Amniotic stem cell (primary cell): ENCODE measurements around the gene DUS2.
"Not testable (repeated sequence)": the region's sequence is repeated elsewhere in the genome, so short reads cannot be mapped to it uniquely, and the experiment has no call there.

Source experiments
- DNase-seq: peaks from one replicate; lab custom pipeline; 2025; lab: John Stamatoyannopoulos, UW

DUS2 gene

DNA sequence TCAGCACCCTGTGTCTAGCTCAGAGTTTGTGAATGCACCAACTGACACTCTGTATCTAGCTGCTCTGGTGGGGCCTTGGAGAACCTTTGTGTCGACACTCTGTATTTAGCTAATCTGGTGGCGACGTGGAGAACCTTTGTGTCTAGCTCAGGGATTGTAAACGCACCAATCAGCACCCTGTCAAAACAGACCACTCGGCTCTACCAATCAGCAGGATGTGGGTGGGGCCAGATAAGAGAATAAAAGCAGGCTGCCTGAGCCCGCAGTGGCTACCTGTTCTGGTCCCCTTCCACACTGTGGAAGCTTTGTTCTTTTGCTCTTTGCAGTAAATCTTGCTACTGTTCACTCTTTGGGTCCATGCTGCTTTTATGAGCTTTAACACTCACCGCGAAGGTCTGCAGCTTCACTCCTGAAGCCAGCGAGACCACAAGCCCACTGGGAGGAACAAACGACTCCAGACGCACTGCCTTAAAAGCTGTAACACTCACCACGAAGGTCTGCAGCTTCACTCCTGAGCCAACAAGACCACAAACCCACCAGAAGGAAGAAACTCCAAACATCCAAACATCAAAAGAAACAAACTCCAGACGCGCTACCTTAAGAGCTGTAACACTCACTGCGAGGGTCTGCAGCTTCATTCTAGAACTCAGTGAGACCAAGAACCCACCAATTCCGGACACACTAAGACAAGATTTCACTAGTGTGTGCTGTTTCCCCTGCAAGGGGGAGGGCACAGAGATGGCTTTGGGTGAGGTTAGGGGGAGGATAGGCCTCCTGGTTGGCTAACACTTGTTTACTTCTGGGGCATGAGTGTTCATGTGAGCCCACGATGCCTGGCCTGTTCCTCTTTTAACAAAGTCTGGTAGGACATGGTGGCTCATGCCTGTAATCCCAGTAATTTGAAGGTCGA, 24.1 kb upstream of the DUS2 start, which contains the start of gene DPEP2:
TSS of gene DPEP2 (minus strand) at position 706 of the 910 bp plus-strand sequence. CDS start 6,272 bp downstream, outside the sequence.
- not testable (repeated sequence) for DNase-seq

DNA sequence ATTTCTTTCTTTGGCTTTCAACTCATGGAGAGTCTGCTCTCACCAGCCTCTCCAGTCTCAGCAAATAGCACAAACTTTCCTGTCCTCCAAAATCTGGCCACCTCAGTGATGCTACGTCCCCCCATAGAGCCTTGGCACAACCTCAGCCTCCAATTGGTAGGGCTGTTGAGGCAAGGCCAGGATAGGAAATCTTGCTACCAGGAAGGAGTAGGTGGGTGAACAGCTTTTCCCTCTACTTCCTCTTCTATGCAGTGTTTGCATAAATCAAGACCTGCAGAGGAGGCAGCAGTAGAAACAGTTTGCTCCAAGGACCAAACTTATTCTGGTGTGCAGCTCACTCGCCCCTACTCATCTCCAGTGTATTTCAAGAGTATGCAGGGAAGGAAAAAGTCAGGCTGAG, 23.1 kb upstream of the DUS2 start:
- DNase-seq, result no peak

- no peak for DNase-seq
Measured at GRCh38 chr16:68000450-68000849, 22.6 kb upstream of the DUS2 start.

- DNase-seq, result no peak
Measured at GRCh38 chr16:68003031-68003430, 20.1 kb upstream of the DUS2 start.

DNA sequence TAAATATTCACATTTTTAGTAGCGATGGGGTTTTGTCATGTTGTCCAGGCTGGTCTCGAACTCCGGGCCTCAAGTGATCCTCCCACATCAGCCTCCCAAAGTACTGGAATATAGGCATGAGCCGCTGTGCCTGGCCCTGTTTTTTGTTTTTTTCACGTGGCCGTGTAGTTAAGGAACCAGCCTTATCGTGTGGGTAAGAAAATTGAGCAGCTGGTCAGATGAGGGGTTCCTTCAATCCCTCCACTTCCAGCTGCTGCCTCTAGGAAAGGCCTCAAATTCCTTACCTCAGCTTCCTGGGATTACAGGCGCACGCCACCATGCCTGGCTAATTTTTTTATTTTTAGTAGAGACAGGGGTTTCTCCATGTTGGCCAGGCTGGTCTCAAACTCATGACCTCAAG, 17.9 kb upstream of the DUS2 start:
- no peak for DNase-seq

GRCh38 chr16:68005786-68006286, 17.2 kb upstream of the DUS2 start:
- DNase-seq, result no peak

GRCh38 chr16:68009157-68009735, 13.8 kb upstream of the DUS2 start:
- no peak for DNase-seq

DNA sequence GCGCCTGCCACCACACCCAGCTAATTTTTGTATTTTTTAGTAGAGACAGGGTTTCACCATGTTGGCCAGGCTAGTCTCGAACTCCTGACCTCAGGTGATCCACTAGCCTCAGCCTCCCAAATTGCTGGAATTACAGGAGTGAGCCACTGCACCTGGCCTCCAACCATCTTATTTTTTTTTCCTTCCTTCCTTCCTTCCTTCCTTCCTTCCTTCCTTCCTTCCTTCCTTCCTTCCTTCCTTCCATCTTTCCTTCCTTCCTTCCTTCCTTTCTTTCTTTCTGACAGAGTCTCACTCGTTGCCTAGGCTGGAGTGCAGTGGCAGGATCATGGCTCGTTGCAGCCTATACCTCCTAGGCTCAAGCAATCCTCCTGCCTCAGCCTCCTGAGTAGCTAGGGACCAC, 13.2 kb upstream of the DUS2 start:
- not testable (repeated sequence) for DNase-seq

DNA sequence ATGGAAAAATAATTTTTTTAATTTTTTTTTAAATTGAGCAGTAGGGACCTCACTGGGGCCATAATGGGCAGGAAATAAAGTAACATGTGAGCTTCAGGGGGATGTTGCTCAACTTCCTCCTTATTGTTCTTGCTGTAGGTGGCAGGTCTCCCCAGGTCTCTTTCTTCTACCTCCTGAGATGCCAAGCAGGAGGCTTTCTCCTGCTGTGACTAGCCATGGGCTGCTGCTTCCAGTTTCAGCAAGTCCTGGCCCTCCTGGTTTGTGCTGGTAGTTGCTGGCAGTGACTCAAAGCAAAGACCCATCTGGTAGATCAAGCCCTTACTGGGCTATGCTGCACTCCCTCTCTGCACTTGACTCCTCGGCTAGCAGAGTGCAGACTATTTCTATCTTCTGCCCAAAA, 9.6 kb upstream of the DUS2 start:
- no peak for DNase-seq

GRCh38 chr16:68015681-68016080, 7.4 kb upstream of the DUS2 start, which contains the start of gene DPEP2NB:
DPEP2NB (minus strand) TSS chr16:68015911; CDS start chr16:68015770, 141 bp downstream.
- no peak for DNase-seq

- no peak for DNase-seq
Measured at GRCh38 chr16:68019167-68019680, 3.9 kb upstream of the DUS2 start.

DNA sequence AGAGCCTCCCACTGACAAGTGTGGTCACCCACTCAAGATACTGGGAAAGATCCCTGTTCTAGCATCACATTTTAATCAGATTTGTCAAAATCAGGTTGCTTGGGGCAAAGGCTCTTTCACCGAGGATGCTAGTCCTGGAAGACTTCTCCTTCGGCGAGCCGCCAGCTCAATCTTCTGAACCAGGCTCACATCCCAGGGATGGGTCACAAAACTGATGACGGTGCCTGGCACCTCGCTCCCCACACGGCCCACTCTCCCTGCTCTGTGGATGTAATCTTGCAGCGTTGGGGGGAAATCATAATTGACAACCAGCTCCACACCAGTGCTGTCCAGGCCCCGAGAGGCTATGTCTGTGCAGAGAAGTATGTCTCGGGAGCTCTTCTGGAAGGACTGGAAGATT, 1.6 kb upstream of the DUS2 start:
- no peak for DNase-seq

GRCh38 chr16:68022278-68022727, 781 bp upstream of the DUS2 start:
- DNase-seq, result no peak

GRCh38 chr16:68028996-68029395, 5.9 kb downstream of the DUS2 start:
- DNase-seq, result no peak

DNA sequence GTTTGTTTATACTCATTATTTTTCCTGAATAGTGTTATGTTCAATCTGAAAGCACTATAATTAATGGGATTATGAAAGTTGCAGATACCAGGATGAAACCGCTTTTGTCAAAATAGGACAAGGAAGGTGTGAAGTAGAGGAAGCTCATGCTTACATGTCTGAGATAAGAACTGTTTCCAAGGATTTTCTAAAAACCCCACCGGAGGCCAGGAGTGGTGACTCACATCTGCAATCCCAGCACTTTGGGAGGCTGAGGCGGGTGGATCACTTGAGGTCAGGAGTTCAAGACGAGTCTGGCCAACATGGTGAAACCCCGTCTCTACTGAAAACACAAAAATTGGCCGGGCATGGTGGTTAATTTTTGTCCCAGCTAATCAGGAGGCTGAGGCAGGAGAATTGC, 7.0 kb downstream of the DUS2 start:
- not testable (repeated sequence) for DNase-seq

DNA sequence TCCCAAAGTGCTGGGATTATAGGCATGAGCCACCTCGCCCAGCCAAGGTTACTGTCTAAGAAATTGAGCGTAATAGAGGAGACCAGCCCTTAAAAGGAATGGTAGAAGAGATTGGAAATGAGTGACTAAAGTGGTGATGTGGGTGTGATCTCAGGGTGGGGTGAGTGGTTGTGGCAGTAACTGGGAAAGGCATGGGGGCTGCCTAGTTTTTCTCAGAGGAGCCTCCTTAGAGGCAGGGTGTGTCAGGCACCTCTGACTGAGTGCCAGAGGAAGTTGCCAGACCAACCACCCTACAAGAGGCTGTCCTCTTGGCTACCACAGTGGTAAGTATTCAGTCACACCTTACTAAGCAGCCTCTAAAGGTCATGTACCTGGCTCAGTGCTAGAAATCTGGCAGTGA, 8.9 kb downstream of the DUS2 start:
- DNase-seq, result no peak

DNA sequence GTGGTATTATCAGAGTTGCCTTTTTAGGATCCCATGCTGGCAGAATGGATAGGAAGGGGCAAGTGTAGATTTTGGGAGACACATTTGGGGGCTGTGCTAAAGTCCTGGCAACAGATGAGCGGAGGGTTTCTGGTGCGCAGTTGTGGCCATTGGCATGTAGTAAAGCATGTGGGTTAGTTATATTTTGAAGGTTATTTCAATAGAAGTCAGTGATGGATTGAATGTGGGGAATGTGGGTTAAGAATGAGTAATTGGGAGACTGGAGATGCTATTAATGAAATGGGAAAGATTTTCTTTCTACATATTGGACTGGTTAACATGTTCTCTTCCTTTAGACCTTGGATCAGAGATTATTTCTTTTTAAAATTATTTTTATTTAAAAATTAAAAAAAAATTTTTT, 10.0 kb downstream of the DUS2 start:
- DNase-seq, result no peak

DNA sequence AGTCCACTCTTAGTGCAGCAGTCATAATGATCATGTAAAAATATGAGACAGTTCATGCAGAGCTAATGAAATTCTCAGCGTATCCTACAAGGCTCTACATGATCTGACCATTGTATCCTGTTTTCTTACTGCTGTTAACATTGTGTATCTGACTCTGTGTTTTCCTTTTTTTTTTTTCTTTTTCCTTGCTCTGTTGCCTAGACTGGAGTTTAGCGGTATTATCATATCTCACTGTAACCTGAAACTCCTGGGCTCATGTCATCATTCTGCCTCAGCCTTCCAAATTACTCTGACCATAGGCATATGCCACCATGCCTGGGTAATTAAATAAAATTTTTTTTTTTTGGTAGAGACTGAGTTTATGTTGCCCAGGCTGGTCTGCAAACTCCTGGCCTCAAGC, 12.1 kb downstream of the DUS2 start:
- DNase-seq, result no peak

DNA sequence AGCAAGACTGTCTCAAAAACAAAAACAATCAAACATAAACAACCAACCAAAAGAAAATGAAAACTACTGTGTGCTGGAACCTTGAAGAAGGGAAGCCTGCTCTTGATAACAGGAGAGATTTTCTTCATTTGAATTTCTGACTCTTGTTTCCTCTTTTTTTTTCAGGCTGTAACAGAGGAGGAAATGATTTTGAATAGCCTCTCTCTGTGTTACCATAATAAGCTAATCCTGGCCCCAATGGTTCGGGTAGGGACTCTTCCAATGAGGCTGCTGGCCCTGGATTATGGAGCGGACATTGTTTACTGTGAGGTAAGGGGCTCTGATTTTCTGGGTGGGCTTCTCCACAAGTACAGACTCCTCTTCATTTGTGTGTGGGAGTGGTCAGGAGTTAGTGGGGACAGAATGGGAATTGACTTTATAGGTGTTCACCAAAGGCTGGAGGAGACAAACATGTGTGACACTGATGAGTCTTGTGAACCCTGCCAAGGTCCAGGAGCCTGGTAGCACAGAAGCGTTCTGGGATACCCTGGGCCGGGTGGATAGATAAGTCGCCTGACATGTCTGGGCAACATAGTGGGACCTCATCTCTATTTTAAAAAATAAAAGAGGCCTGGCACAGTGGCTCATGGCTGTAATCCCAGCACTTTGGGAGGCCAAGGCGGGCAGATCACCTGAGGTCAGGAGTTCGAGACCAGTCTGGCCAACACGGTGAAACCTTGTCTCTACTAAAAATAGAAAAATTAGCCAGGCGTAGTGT, 14.9 kb downstream of the DUS2 start:
- no peak for DNase-seq

DNA sequence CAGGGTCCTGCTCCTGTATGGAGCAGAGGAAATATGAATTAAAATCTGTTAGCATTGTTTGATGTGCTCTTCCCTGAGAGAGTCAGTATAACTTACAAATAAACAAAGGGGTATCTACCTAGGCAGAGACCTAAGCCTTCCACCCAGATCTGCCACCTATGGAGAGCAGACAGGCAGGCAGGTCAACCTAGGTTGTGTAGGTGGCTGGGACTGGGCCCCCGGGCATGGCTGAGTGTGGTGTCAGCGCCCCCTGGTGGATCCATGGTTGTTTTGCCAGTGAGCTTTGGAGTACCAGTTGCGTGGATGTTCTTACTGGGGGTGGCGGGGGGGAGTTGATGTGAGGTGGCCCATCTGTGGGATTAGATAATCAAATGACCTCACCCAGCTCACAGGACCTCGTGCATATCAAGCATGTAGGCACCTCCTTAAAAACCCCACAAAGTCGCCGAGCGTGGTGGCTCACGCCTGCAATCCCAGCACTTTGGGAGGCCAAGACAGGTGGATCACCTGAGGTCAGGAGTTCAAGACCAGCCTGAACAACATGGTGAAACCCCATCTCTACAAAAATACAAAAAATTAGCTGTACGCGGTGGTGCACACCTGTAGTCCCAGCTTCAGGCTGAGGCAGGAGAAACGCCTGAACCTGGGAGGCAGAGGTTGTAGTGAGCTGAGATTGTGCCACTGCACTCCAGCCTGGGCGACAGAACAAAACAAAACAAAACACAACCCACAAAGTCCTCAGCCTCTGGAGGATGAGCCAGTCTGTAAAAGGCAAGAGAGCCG, 17.6 kb downstream of the DUS2 start:
- DNase-seq, result peak; percentile 8

DNA sequence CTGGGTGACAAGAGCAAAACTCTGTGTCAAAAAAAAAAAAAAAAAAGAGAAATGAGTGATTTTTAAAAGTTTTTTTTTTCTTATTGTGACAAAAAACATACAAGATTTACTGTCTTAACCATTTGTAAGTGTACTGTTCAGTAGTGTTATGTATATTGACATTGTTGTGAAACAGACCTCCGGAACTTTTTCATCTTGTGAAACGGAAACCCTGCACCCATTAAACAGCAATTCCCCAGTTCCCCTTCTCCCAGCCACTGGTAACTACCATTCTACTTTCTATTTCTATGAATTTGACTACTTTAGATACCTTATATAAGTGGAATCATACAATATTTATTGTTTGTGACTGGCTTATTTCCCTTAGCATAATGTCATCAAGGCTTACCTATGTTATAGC, 18.7 kb downstream of the DUS2 start:
- no peak for DNase-seq
